ENCODE results near the gene CLASP1. TPM values are rescaled to one million over a fixed set of nuclear protein-coding genes. Genes with fewer than 3 reads are reported as not detected.

CLASP1 gene
- total and polyA plus RNA-seq, 2 of the 8 experiments (the other 6 are each of a cell fraction or from before 2014, with no cell fraction given): 7.3 to 53.9 TPM

DNA sequence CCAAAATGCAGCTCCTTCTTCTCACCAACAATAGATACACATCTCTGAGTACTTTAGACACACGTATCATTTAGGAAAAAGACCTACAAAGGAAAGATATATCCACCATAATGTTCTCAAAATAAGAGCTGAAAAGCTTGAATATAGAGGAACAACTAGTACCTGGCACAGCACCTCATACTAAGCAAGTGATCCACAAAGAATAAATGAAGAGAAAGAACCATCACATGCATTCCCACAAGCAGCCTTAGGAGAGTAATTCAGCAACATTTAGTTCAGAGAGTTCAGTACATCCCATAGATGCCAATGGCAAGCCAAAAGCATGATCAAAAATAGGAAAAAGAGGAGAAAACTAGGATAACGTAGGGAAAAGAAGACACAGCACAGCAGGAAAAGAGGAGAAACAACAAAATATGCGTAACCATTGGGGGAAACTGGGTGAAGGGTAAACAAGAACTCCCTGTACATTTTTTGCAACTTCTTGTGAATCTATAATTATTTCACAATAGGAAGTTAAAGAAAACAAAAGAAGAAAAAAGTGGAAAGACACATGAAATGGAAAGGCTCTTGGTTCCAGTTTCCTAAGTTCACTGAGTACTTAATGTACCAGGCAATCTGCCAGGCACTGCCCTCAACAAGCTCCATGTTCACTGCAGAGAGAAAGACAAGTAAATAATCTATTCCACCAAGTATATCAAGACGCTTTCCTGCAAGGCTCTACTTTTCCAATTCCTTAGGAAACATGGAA is 22.3 kb downstream of the CLASP1 start:
- H2BK12ac ChIP-seq (ENCODE audit: low read depth, low read length): no peak overlapping the region
- peaks cover under 1% of the 10 kb centered on the region; the same call in 1 of the 2 replicates for H3K79me1 ChIP-seq (ENCODE audit: low read depth, low read length)
- H3K14ac ChIP-seq (ENCODE audit: insufficient read length): no peak overlapping the region
- H3K27ac ChIP-seq (ENCODE audit: low read depth, low read length): no peak overlapping the region
- H3K4ac ChIP-seq (replicated peaks; ENCODE audit: insufficient read length, low read depth, low read length): no peak overlapping the region
- no peaks in the 10 kb centered on the region for H3K4me1 ChIP-seq (replicated peaks in 1 of 4; ENCODE audit: control insufficient read depth in 3 of 4, insufficient read depth in 4 of 4, low read length in 3 of 4)
- FAIRE-seq (no peak), DNase-seq (ENCODE audit: low read depth in 1 of 2, low spot score in 2 of 2) (no peak)
- H2AK5ac ChIP-seq (ENCODE audit: low read depth, low read length): no peak overlapping the region
- H3K9me3 ChIP-seq (ENCODE audit: insufficient read depth in 2 of 2, low read depth in 1 of 2, low read length in 1 of 2): 0 out of 4 replicates have a peak, but pooled peaks cover 5 to 6% of the 10 kb centered on the region in 2 experiments
- no peak overlapping the region for H3K23ac ChIP-seq (ENCODE audit: insufficient read length)
- H3K23me2 ChIP-seq (ENCODE audit: low read depth, low read length): no peaks in the 10 kb centered on the region
- H3K79me2 ChIP-seq (ENCODE audit: control insufficient read depth in 1 of 2, insufficient read depth in 2 of 2, low read length in 2 of 2): peaks cover 0 to 64% of the 10 kb centered on the region in 2 experiments; a peak in 2 of 4 replicates
- no peak overlapping the region for H2BK120ac ChIP-seq (replicated peaks; ENCODE audit: low read depth, low read length)
- H4K5ac ChIP-seq (ENCODE audit: insufficient read length, low read depth, low read length): no peak overlapping the region
- no peaks in the 10 kb centered on the region for H3K36me3 ChIP-seq (ENCODE audit: control insufficient read depth in 2 of 4, insufficient read depth in 4 of 4, low read length in 3 of 4)
- no peaks in the 10 kb centered on the region for H4K20me1 ChIP-seq (replicated peaks in 1 of 2; ENCODE audit: control insufficient read depth in 1 of 2, insufficient read depth in 2 of 2, low read length in 2 of 2)
- 87% methylated on average over 4 of the region's 4 CpGs; no CpG with 5 or more reads in 1 of the 2 experiments for WGBS, 2 experiments (ENCODE audit: extremely low coverage in 1 of 2, insufficient coverage in 1 of 2, insufficient read length in 1 of 2, insufficient replicate concordance in 2 of 2, low coverage in 1 of 2, low lambda C conversion rate in 2 of 2, missing lambda C conversion rate in 1 of 2)
- no peak overlapping the region for H2BK20ac ChIP-seq (ENCODE audit: low read length)
- H2BK15ac ChIP-seq (ENCODE audit: low read length): no peak overlapping the region
- no peaks in the 10 kb centered on the region for H3K27me3 ChIP-seq (replicated peaks in 1 of 4; ENCODE audit: control insufficient read depth in 3 of 4, extremely low read depth in 1 of 4, insufficient read depth in 3 of 4, low read length in 3 of 4)
- H3K18ac ChIP-seq (ENCODE audit: extremely low read depth, low read length): no peak overlapping the region
- H3K56ac ChIP-seq (replicated peaks; ENCODE audit: insufficient read length, low read depth, low read length): no peak overlapping the region
- CTCF ChIA-PET (ENCODE audit: partially characterized antibody): interaction anchor here (1.3 to 1.7 kb wide), 4 partner anchors 10 to 51 kb away, joined by 4 to 6 read pairs (median 4); no protein-coding TSS in a partner anchor
- no peak overlapping the region for H3K9ac ChIP-seq (replicated peaks in 1 of 4; ENCODE audit: extremely low read depth in 1 of 4, low read depth in 3 of 4, low read length in 3 of 4)
- H4K91ac ChIP-seq (replicated peaks; ENCODE audit: insufficient read length, low read length): no peak overlapping the region
- TF ChIP-seq SRF (IDR thresholded peaks at IDR 0.05; ENCODE audit: low read depth, low read length): no peak
- no peak for TF ChIP-seq ZNF274 (IDR thresholded peaks at IDR 0.05; ENCODE audit: borderline replicate concordance, extremely low read depth, low read length)
- TF ChIP-seq POLR2AphosphoS5 (IDR thresholded peaks at IDR 0.05; ENCODE audit: low read depth, low read length): no peak
- TF ChIP-seq, protein P1, sequence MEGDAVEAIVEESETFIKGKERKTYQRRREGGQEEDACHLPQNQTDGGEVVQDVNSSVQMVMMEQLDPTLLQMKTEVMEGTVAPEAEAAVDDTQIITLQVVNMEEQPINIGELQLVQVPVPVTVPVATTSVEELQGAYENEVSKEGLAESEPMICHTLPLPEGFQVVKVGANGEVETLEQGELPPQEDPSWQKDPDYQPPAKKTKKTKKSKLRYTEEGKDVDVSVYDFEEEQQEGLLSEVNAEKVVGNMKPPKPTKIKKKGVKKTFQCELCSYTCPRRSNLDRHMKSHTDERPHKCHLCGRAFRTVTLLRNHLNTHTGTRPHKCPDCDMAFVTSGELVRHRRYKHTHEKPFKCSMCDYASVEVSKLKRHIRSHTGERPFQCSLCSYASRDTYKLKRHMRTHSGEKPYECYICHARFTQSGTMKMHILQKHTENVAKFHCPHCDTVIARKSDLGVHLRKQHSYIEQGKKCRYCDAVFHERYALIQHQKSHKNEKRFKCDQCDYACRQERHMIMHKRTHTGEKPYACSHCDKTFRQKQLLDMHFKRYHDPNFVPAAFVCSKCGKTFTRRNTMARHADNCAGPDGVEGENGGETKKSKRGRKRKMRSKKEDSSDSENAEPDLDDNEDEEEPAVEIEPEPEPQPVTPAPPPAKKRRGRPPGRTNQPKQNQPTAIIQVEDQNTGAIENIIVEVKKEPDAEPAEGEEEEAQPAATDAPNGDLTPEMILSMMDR (IDR thresholded peaks at IDR 0.05; ENCODE audit: control extremely low read depth in 1 of 3, insufficient read depth in 1 of 3, low read depth in 1 of 3, low read length in 3 of 3): no peak
- no peak overlapping the region for H4K8ac ChIP-seq (ENCODE audit: extremely low read depth, insufficient read depth, low read length)
- H3K4me3 ChIP-seq (ENCODE audit: extremely low read depth in 1 of 4, insufficient read depth in 2 of 4, low read depth in 3 of 4, low read length in 4 of 4): no peak overlapping the region
- no peak overlapping the region for H2AFZ ChIP-seq (ENCODE audit: low read length)
- POLR2A ChIA-PET (ENCODE audit: partially characterized antibody): interaction anchor here (1.0 to 2.0 kb wide), 3 partner anchors 9 to 96 kb away, joined by 3 to 7 read pairs (median 3); partner anchors contain the start of gene RNU4ATAC
- H2BK5ac ChIP-seq (ENCODE audit: low read depth, low read length): no peak overlapping the region
- no peak overlapping the region for H3K4me2 ChIP-seq (ENCODE audit: insufficient read depth in 1 of 2, low read depth in 2 of 2, low read length in 2 of 2)

All from H1 (cell line).